OCI-LY3 (cell line): ENCODE data around the gene ADCY3.

ENCODE experiments used
- H2AFZ ChIP-seq: fragments of 200-600, 300-600 bp; shearing (Covaris generic); 2 replicates; pipeline ENCODE4 v1.6.0; 2014; ENCODE audit warnings: antibody characterized with exemption, low read depth, low read length
- H3K27ac ChIP-seq: fragments of 200-600, 300-600 bp; sonication (generic); 2 replicates; pipeline ENCODE4 v1.5.1; 2014; ENCODE audit warnings: mild to moderate bottlenecking, low read length, moderate library complexity, mixed read lengths
- H3K27me3 ChIP-seq: fragments of 200-600, 300-600 bp; sonication (generic); 2 replicates; pipeline ENCODE4 v1.6.1; 2014; ENCODE audit warnings: low read depth, low read length, mixed read lengths
- H3K36me3 ChIP-seq: fragments of 200-600, 300-600 bp; sonication (generic); replicated peaks from 2 replicates; pipeline ENCODE3; 2014; ENCODE audit warnings: low read depth, low read length, mixed read lengths
- H3K4me1 ChIP-seq: fragments of 300-600, 200-600 bp; sonication (generic); 2 replicates; pipeline ENCODE4 v1.6.1; 2014; ENCODE audit warnings: low read length, mixed read lengths
- H3K4me2 ChIP-seq: fragments of 200-600, 300-600 bp; sonication (generic); 2 replicates; pipeline ENCODE4 v1.6.1; 2014; ENCODE audit warnings: low read length, mixed read lengths
- H3K4me3 ChIP-seq: fragments of 300-600, 200-600 bp; sonication (generic); 2 replicates; pipeline ENCODE4 v1.5.1; 2014; ENCODE audit warnings: antibody characterized with exemption, mild to moderate bottlenecking, low read length, moderate library complexity
- H3K79me2 ChIP-seq: fragments of 300-600, 200-600 bp; shearing (Covaris generic); 2 replicates; pipeline ENCODE4 v1.6.1; 2014; ENCODE audit warnings: mild to moderate bottlenecking, low read length, mixed read lengths
- H3K9ac ChIP-seq: fragments of 300-600, 200-600 bp; shearing (Covaris generic); 2 replicates; pipeline ENCODE4 v1.6.0; 2014; ENCODE audit warnings: mild to moderate bottlenecking, low read length, moderate library complexity
- H3K9me3 ChIP-seq: fragments of 200-600, 300-600 bp; shearing (Covaris generic); 2 replicates; pipeline ENCODE4 v1.6.1; 2014; ENCODE audit warnings: low read length, mixed read lengths; ENCODE audit not compliant: insufficient read depth
- H4K20me1 ChIP-seq: fragments of 200-600, 300-600 bp; sonication (generic); 2 replicates; pipeline ENCODE4 v1.6.1; 2016; ENCODE audit warnings: low read length, mixed read lengths; ENCODE audit not compliant: insufficient read depth
- CTCF ChIP-seq: fragments of 200-600, 300-600 bp; sonication (generic); IDR thresholded peaks from 2 replicates; pipeline ENCODE4 v1.5.1; 2014; ENCODE audit warnings: antibody characterized with exemption, low read length, low read depth
- EZH2phosphoT487 ChIP-seq: fragments of 200-600 bp; shearing (Covaris generic); IDR thresholded peaks from 2 replicates; pipeline ENCODE4 v1.6.1; 2018; ENCODE audit warnings: antibody characterized with exemption, mixed run types, low read depth

ADCY3 gene

GRCh38 chr2:24958411-24958935, 38.4 kb upstream of the ADCY3 start:
- Histone ChIP-seq H3K9me3 (0 out of 2 replicates have a peak, but pooled peaks cover 3% of the 10 kb centered on the region), H3K4me3 (no peak overlapping the region), H3K4me1 (peaks cover 28% of the 10 kb centered on the region), H3K27ac (no peak overlapping the region), H4K20me1 (no peaks in the 10 kb centered on the region), H3K27me3 (no peaks in the 10 kb centered on the region), H3K4me2 (no peak overlapping the region), H3K36me3 (peaks cover 57% of the 10 kb centered on the region), H3K9ac (no peak overlapping the region), H3K79me2 (no peaks in the 10 kb centered on the region), H2AFZ (no peak overlapping the region)
- TF ChIP-seq EZH2phosphoT487 (no peak), CTCF (no peak)

DNA sequence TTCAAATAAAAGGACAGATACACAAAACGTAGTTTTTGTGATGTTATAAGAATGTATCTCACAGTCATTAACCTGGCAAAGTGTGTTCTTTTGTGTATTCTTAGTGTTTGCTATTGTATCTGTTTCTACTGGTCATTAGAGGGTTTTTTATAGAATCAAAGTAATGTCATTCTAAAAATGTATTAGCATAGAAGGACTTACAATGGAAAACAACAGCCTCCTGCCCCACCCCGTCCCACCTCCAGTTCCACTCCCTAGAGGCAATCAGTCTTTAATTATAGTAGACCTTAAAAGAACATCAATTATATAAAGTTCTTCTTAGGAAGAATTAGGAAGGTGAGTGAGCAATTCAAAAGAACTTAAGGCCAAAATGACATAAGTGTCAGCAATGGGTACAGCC, 37.9 kb upstream of the ADCY3 start:
- Histone ChIP-seq H3K27ac (no peak overlapping the region), H3K27me3 (no peaks in the 10 kb centered on the region), H3K79me2 (no peaks in the 10 kb centered on the region), H3K4me2 (no peak overlapping the region), H3K9ac (no peak overlapping the region), H2AFZ (no peak overlapping the region), H3K9me3 (0 out of 2 replicates have a peak, but pooled peaks cover 3% of the 10 kb centered on the region), H4K20me1 (no peaks in the 10 kb centered on the region), H3K4me3 (no peak overlapping the region), H3K4me1 (peaks cover 28% of the 10 kb centered on the region), H3K36me3 (peaks cover 54% of the 10 kb centered on the region)
- TF ChIP-seq CTCF (no peak), EZH2phosphoT487 (no peak)

- no peak overlapping the region for H3K4me3 ChIP-seq
- no peak overlapping the region for H2AFZ ChIP-seq
- H3K27ac ChIP-seq: no peak overlapping the region
- 0 out of 2 replicates have a peak, but pooled peaks cover 3% of the 10 kb centered on the region for H3K9me3 ChIP-seq
- no peaks in the 10 kb centered on the region for H3K27me3 ChIP-seq
- TF ChIP-seq CTCF (no peak), EZH2phosphoT487 (no peak)
- no peak overlapping the region for H3K4me2 ChIP-seq
- H3K36me3 ChIP-seq: peaks cover 50% of the 10 kb centered on the region
- no peaks in the 10 kb centered on the region for H3K79me2 ChIP-seq
- no peak overlapping the region for H3K9ac ChIP-seq
- peaks cover 22% of the 10 kb centered on the region for H3K4me1 ChIP-seq
- no peaks in the 10 kb centered on the region for H4K20me1 ChIP-seq
Measured at GRCh38 chr2:24957221-24957620, 37.2 kb upstream of the ADCY3 start.

DNA sequence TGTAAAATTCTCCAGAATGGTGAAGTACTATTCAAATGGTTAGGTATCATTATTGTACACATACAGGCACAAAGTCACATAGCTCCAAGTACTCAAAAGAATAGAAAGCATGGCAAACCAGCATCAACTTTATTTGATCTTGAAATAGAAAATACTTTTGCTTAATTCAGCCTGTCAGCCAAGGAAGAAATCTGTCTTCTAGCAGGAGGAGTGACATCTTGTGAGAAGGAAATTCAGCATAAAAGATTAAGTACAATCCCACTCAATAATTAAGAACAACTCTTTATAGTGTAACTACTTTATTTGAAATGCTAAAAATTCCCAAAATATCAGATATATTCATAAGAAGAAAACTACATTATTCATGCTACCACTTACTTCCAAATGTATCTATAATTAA, 35.9 kb upstream of the ADCY3 start:
- H3K4me3 ChIP-seq: no peak overlapping the region
- H3K36me3 ChIP-seq: peaks cover 49% of the 10 kb centered on the region
- TF ChIP-seq CTCF: no peak
- no peak for TF ChIP-seq EZH2phosphoT487
- H3K9ac ChIP-seq: no peak overlapping the region
- H4K20me1 ChIP-seq: no peaks in the 10 kb centered on the region
- no peaks in the 10 kb centered on the region for H3K79me2 ChIP-seq
- H3K4me2 ChIP-seq: peak overlapping the region; percentile 70
- H3K4me1 ChIP-seq: peaks cover 22% of the 10 kb centered on the region
- H3K27me3 ChIP-seq: no peaks in the 10 kb centered on the region
- H3K9me3 ChIP-seq: 0 out of 2 replicates have a peak, but pooled peaks cover 3% of the 10 kb centered on the region
- H2AFZ ChIP-seq: no peak overlapping the region
- H3K27ac ChIP-seq: no peak overlapping the region
